Cardiac septum (tissue), 1 donor: ENCODE measurements around the gene MOGAT2. TPM values are rescaled to one million over a fixed set of nuclear protein-coding genes. Genes with fewer than 3 reads are reported as not detected.
"Not testable (repeated sequence)": the region's sequence is repeated elsewhere in the genome, so short reads cannot be mapped to it uniquely, and the experiment has no call there.

ENCODE experiments used
- DNase-seq: peaks from one replicate; pipeline ENCODE4 v3.0.0-alpha.2; 2020; ENCODE audit warnings: low spot score
- intact Hi-C: fragments of 100-400 bp; cut with DNase I; formaldehyde crosslinking; loops from one replicate; pipeline ENCODE4 v1.14.0; 2022
- total RNA-seq: library from RNA; stranded (reverse); fragmentation: NEBNext Ultra II Directional; extraction: Animal tissue kit (Norgen Biotek cat#: 25700); gene quantifications from one replicate; pipeline ENCODE4 v1.2.1, GENCODE V29; 2021
- donor health status: DM: no; HTN: no; CAD: no.

MOGAT2 gene
- total RNA-seq, 1 donor from 2014 or later = not detected

- DNase-seq = no peak
- intact Hi-C loops = no loop called here
Observed at GRCh38 chr11:75718419-75719339, 1.0 kb downstream of the MOGAT2 start.

- DNase-seq = no peak
- intact Hi-C loops = loop anchor here (10.0 kb wide), 1 partner anchor 145 kb away; no protein-coding TSS in a partner anchor
Observed at GRCh38 chr11:75719340-75720239, 2.0 kb downstream of the MOGAT2 start.

- intact Hi-C loops = loop anchor here (10.0 kb wide), 1 partner anchor 144 kb away; no protein-coding TSS in a partner anchor
- DNase-seq = no peak
Observed at GRCh38 chr11:75720639-75721038, 3.0 kb downstream of the MOGAT2 start.

- intact Hi-C loops = loop anchor here (10.0 kb wide), 1 partner anchor 143 kb away; no protein-coding TSS in a partner anchor
- DNase-seq = no peak
Observed at GRCh38 chr11:75721852-75722668, 4.4 kb downstream of the MOGAT2 start.

GRCh38 chr11:75722669-75723042 lies 5.0 kb downstream of the MOGAT2 start:
- intact Hi-C loops = loop anchor here (1.0 to 10.0 kb wide), 2 partner anchors 46 to 142 kb away; partner anchors contain the start of gene DGAT2
- DNase-seq = no peak

- no peak for DNase-seq
Observed at GRCh38 chr11:75725547-75726320, 8.1 kb downstream of the MOGAT2 start.

GRCh38 chr11:75728992-75729391 lies 11.4 kb downstream of the MOGAT2 start:
- DNase-seq = no peak
- intact Hi-C loops = loop anchor here (10.0 kb wide), 1 partner anchor 136 kb away; no protein-coding TSS in a partner anchor

More at GRCh38 chr11:75725547-75726320, 8.1 kb downstream of the MOGAT2 start:
- intact Hi-C loops = loop anchor here (10.0 kb wide), 1 partner anchor 139 kb away; no protein-coding TSS in a partner anchor

GRCh38 chr11:75731095-75731494 lies 13.5 kb downstream of the MOGAT2 start:
- DNase-seq = no peak
- intact Hi-C loops = no loop called here

- intact Hi-C loops = no loop called here
- no peak for DNase-seq
Observed at GRCh38 chr11:75733071-75733430, 15.4 kb downstream of the MOGAT2 start.

GRCh38 chr11:75733431-75734107 lies 15.9 kb downstream of the MOGAT2 start:
- intact Hi-C loops = no loop called here
- no peak for DNase-seq

- intact Hi-C loops = no loop called here
- no peak for DNase-seq
Observed at GRCh38 chr11:75734491-75735180, 17.0 kb downstream of the MOGAT2 start.

GRCh38 chr11:75735181-75735845 lies 17.7 kb downstream of the MOGAT2 start:
- DNase-seq = no peak
- intact Hi-C loops = no loop called here

GRCh38 chr11:75737314-75737713 lies 19.7 kb downstream of the MOGAT2 start:
- no peak for DNase-seq
- intact Hi-C loops = no loop called here

GRCh38 chr11:75740681-75741080 lies 23.0 kb downstream of the MOGAT2 start:
- no peak for DNase-seq
- intact Hi-C loops = no loop called here

GRCh38 chr11:75743159-75743558 lies 25.5 kb downstream of the MOGAT2 start:
- DNase-seq = not testable (repeated sequence)

GRCh38 chr11:75743711-75744563 lies 26.3 kb downstream of the MOGAT2 start:
- intact Hi-C loops = no loop called here
- DNase-seq = no peak

More at GRCh38 chr11:75743159-75743558, 25.5 kb downstream of the MOGAT2 start:
- intact Hi-C loops = not testable (repeated sequence)
